Measurements from ENCODE around the gene CETN1.

CETN1 gene

GRCh38 chr18:627231-627630, 47.1 kb downstream of the CETN1 start:
- no peak for DNase-seq

GRCh38 chr18:629269-630150, 49.3 kb downstream of the CETN1 start:
- no peak for DNase-seq

- no peak for DNase-seq
These were observed 51.4 kb downstream of the CETN1 start for GRCh38 chr18:631560-631959.
